HG02588 (cell line): ENCODE data around the gene TRIM3.

ENCODE experiments used
- ATAC-seq: cut with Tn5 transposase; IDR thresholded peaks from one replicate; pipeline ENCODE4 v1.9.1; 2021; ENCODE audit warnings: mild to moderate bottlenecking, moderate library complexity; ENCODE audit not compliant: unreplicated experiment

TRIM3 gene

GRCh38 chr11:6404342-6405051 is 69.2 kb downstream of the TRIM3 start:
- no peak for ATAC-seq

GRCh38 chr11:6403539-6403938 is 70.2 kb downstream of the TRIM3 start:
- no peak for ATAC-seq

- ATAC-seq, result peak; percentile 91
Observed at GRCh38 chr11:6402561-6402981, 71.2 kb downstream of the TRIM3 start.

- ATAC-seq, result peak; percentile 34
Observed at GRCh38 chr11:6402061-6402470, 71.7 kb downstream of the TRIM3 start.

- no peak for ATAC-seq
Observed at GRCh38 chr11:6401464-6401863, 72.3 kb downstream of the TRIM3 start.

- ATAC-seq, result no peak
Observed at GRCh38 chr11:6400431-6401345, 73.1 kb downstream of the TRIM3 start.
